Bronchial epithelial cell (primary cell): Measurements from ENCODE around the gene ERFE. TPM values are rescaled to one million over a fixed set of nuclear protein-coding genes. Genes with fewer than 3 reads are reported as not detected.

Experiments used
- DNase-seq: peaks from one replicate; pipeline ENCODE4 v3.0.0-alpha.2; 2010; ENCODE audit warnings: low read depth
- FAIRE-seq: peaks from 2 replicates; lab custom pipeline; 2011; peaks lifted over from hg19 to GRCh38; lab: Jason Lieb, UNC
- H3K27me3 ChIP-seq: 2 replicates; pipeline ENCODE4 v1.5.1; 2011; ENCODE audit warnings: low read length; ENCODE audit not compliant: control insufficient read depth, insufficient read depth
- H3K36me3 ChIP-seq: 2 replicates; pipeline ENCODE4 v1.5.1; 2011; ENCODE audit warnings: low read length; ENCODE audit not compliant: control insufficient read depth, insufficient read depth
- H3K4me3 ChIP-seq: 2 replicates; pipeline ENCODE4 v1.5.1; 2011; ENCODE audit warnings: mild to moderate bottlenecking, low read depth, low read length, control low read depth
- CTCF ChIP-seq: IDR thresholded peaks from 2 replicates; pipeline ENCODE4 v1.5.1; 2011; ENCODE audit warnings: mild to moderate bottlenecking, moderate library complexity, low read length, control low read depth, inconsistent platforms; ENCODE audit not compliant: insufficient read depth, severe bottlenecking
- total RNA-seq: library from RNA; depleted of rRNA; stranded (reverse); fragments of >200 nt; gene quantifications from 2 replicates; pipeline ENCODE4 v1.2.1, GENCODE V29; 2014

Gene ERFE
- total RNA-seq, 1 donor from 2014 or later = 4.2 TPM

- FAIRE-seq (peak; percentile 62), DNase-seq (no peak)
- Histone ChIP-seq H3K4me3 (no peak overlapping the region), H3K27me3 (peaks cover 8% of the 10 kb centered on the region), H3K36me3 (no peaks in the 10 kb centered on the region)
- TF ChIP-seq CTCF = no peak
These were observed 42.2 kb upstream of the ERFE start for GRCh38 chr2:238116298-238117198.

GRCh38 chr2:238117199-238118154, 41.3 kb upstream of the ERFE start:
- no peak for TF ChIP-seq CTCF
- no peak for FAIRE-seq
- peak; percentile 25 for DNase-seq
- H3K4me3 ChIP-seq = no peak overlapping the region
- peaks cover 8% of the 10 kb centered on the region for H3K27me3 ChIP-seq
- no peaks in the 10 kb centered on the region for H3K36me3 ChIP-seq

GRCh38 chr2:238119756-238120462, 38.9 kb upstream of the ERFE start:
- Histone ChIP-seq H3K27me3 (peaks cover 8% of the 10 kb centered on the region), H3K4me3 (no peak overlapping the region), H3K36me3 (no peaks in the 10 kb centered on the region)
- FAIRE-seq (no peak), DNase-seq (no peak)
- TF ChIP-seq CTCF = no peak

GRCh38 chr2:238120463-238121298, 38.1 kb upstream of the ERFE start:
- FAIRE-seq (no peak), DNase-seq (no peak)
- Histone ChIP-seq H3K27me3 (peaks cover 8% of the 10 kb centered on the region), H3K36me3 (no peaks in the 10 kb centered on the region), H3K4me3 (no peak overlapping the region)
- TF ChIP-seq CTCF = peak; percentile 9
